Prostate gland (tissue), 2 donors: Measurements from ENCODE around the gene RGL1. TPM values are rescaled to one million over a fixed set of nuclear protein-coding genes. Genes with fewer than 3 reads are reported as not detected.

Experiments used
- DNase-seq: peaks from one replicate; pipeline ENCODE4 v3.0.0-alpha.2; 2019; ENCODE audit warnings: low spot score
- H3K27ac ChIP-seq, 2 donors: fragments of 200-600 bp; sonication (generic); 2 replicates each; pipeline ENCODE4 v1.5.1; 2017 to 2019
- H3K27me3 ChIP-seq: fragments of 200-600 bp; sonication (generic); replicated peaks from 2 replicates; pipeline ENCODE4 v1.5.1; 2019; ENCODE audit not compliant: insufficient read depth
- H3K36me3 ChIP-seq, 2 donors: fragments of 200-600 bp; sonication (generic); 1 replicate in 1 of 2; 2 replicates in 1 of 2; pipeline versions ENCODE4 v1.5.1 to v1.8.1; 2017 to 2019
- H3K4me1 ChIP-seq: fragments of 200-600 bp; sonication (generic); replicated peaks from 2 replicates; pipeline ENCODE4 v1.5.1; 2019
- H3K4me3 ChIP-seq, 2 donors: fragments of 200-600 bp; sonication (generic); 2 replicates each; pipeline ENCODE4 v1.5.1; 2017 to 2019
- H3K9me3 ChIP-seq: fragments of 200-600 bp; sonication (generic); 2 replicates; pipeline ENCODE4 v1.5.1; 2017
- POLR2A ChIP-seq: fragments of 450-650 bp; IDR thresholded peaks from one replicate; pipeline ENCODE4 v1.6.1; 2016; ENCODE audit warnings: antibody characterized with exemption, mild to moderate bottlenecking
- POLR2AphosphoS5 ChIP-seq: sonication (generic); formaldehyde crosslinking; IDR thresholded peaks from one replicate; pipeline ENCODE4 v1.6.1; 2017; ENCODE audit warnings: antibody characterized with exemption
- WGBS: methylation state at CpG from one replicate; pipeline ENCODE4 v1.1.5; 2018; 5-methylcytosine and 5-hydroxymethylcytosine counted together
- intact Hi-C: fragments of 100-400 bp; cut with DNase I; formaldehyde crosslinking; loops from one replicate; pipeline ENCODE4 v1.14.2; 2022
- total RNA-seq, 2 donors: library from RNA; depleted of rRNA; stranded (reverse); fragments of >200 nt; gene quantifications; one replicate each; pipeline ENCODE4 v1.1.0, GENCODE V29; 2016
- TF ChIP-seq, protein P1 (sequence below), 4 experiments: fragments of 200-600 bp in 2 of 4; fragments of 450-650 bp in 2 of 4; sonication (generic) in 2 of 4; IDR thresholded peaks; 1 replicate in 3 of 4; 2 replicates in 1 of 4; pipeline ENCODE4 v1.5.1; 2016 to 2019; ENCODE audit warnings: antibody characterized with exemption in 4 of 4, mild to moderate bottlenecking in 2 of 4, moderate library complexity in 2 of 4

Gene RGL1
- total RNA-seq, 2 donors from 2014 or later = 11.1 to 49.6 TPM

DNA sequence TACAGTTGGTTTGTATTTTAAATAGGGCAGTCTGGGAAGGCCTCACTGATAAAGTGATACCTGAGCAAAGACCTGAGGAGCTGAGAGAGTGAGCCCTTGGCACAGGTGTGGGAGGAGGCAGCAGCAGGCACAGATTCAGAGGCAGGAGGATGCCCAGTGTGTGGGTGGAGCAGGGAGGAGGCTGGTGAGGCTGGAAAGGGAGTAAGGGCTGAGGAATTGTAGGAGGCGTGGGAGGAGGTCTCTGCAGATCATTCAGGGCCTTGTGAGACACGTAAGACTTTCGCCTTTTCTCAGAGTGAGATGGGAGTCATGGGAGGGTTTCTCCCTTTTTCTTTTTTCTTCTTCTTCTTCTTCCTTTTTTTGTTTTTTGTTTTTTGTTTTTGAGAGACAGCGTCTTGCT, 58.0 kb downstream of the RGL1 start:
- TF ChIP-seq, protein P1, sequence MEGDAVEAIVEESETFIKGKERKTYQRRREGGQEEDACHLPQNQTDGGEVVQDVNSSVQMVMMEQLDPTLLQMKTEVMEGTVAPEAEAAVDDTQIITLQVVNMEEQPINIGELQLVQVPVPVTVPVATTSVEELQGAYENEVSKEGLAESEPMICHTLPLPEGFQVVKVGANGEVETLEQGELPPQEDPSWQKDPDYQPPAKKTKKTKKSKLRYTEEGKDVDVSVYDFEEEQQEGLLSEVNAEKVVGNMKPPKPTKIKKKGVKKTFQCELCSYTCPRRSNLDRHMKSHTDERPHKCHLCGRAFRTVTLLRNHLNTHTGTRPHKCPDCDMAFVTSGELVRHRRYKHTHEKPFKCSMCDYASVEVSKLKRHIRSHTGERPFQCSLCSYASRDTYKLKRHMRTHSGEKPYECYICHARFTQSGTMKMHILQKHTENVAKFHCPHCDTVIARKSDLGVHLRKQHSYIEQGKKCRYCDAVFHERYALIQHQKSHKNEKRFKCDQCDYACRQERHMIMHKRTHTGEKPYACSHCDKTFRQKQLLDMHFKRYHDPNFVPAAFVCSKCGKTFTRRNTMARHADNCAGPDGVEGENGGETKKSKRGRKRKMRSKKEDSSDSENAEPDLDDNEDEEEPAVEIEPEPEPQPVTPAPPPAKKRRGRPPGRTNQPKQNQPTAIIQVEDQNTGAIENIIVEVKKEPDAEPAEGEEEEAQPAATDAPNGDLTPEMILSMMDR (IDR thresholded peaks at IDR 0.05) = no peak
- no peak for TF ChIP-seq POLR2AphosphoS5
- TF ChIP-seq POLR2A = no peak
- H3K36me3 ChIP-seq = no peaks in the 10 kb centered on the region
- H3K27me3 ChIP-seq = no peaks in the 10 kb centered on the region
- no peak for DNase-seq
- no peaks in the 10 kb centered on the region for H3K4me1 ChIP-seq
- H3K27ac ChIP-seq = no peak overlapping the region
- intact Hi-C loops = no loop called here
- WGBS = 99% methylated on average over 4 of the region's 4 CpGs
- H3K9me3 ChIP-seq = no peaks in the 10 kb centered on the region
- no peak overlapping the region for H3K4me3 ChIP-seq

DNA sequence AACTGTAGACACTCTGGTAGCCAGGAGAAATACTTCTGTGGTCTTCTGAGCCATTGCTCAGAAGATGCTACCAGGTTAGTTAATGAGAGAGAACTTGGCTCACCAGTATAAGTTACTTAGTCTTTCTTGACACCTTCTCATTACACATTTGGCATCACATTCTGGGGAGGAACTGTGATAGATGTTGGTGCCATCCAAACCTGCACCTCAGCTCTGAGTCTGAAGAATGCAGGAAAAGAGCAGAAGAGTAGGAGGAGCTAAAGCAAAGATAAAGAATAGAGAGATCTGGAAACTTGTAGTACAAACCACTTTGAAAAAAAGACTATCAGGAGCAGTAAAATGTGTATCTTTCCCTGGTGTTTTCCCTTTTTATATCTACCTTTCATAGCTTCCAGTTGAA, 58.9 kb downstream of the RGL1 start:
- Histone ChIP-seq H3K4me1 (no peaks in the 10 kb centered on the region), H3K27ac (no peak overlapping the region), H3K36me3 (no peaks in the 10 kb centered on the region), H3K27me3 (no peaks in the 10 kb centered on the region), H3K9me3 (no peaks in the 10 kb centered on the region), H3K4me3 (no peak overlapping the region)
- intact Hi-C loops = no loop called here
- no peak for DNase-seq
- no peak for TF ChIP-seq POLR2A
- TF ChIP-seq, protein P1 (IDR thresholded peaks at IDR 0.05) = no peak
- TF ChIP-seq POLR2AphosphoS5 = no peak

DNA sequence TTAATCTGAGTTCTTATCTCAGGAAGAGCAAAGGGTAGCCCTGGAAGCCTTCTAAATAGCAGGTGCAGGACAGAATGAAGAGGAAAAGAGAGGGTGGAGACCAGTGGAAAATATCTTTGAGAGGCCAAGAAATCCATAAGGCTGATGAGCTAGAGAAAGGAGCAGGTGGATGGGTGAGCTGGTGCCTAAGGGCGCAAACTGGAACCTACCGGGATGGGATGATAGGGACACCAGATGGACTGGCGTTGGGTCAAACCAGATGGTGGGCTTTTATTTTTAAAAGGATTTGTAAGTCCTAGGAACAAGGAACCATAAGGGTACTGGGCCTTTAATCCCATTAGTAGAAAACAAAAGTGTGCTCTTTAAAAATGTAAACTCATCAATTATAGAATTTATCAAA, 59.7 kb downstream of the RGL1 start:
- WGBS = 92% methylated on average over 3 of the region's 3 CpGs
- no peaks in the 10 kb centered on the region for H3K36me3 ChIP-seq
- TF ChIP-seq POLR2A (no peak), POLR2AphosphoS5 (no peak)
- TF ChIP-seq, protein P1 (IDR thresholded peaks at IDR 0.05) = no peak
- intact Hi-C loops = no loop called here
- no peaks in the 10 kb centered on the region for H3K9me3 ChIP-seq
- no peak overlapping the region for H3K4me3 ChIP-seq
- no peaks in the 10 kb centered on the region for H3K27me3 ChIP-seq
- H3K4me1 ChIP-seq = no peaks in the 10 kb centered on the region
- H3K27ac ChIP-seq = no peak overlapping the region
- DNase-seq = no peak

DNA sequence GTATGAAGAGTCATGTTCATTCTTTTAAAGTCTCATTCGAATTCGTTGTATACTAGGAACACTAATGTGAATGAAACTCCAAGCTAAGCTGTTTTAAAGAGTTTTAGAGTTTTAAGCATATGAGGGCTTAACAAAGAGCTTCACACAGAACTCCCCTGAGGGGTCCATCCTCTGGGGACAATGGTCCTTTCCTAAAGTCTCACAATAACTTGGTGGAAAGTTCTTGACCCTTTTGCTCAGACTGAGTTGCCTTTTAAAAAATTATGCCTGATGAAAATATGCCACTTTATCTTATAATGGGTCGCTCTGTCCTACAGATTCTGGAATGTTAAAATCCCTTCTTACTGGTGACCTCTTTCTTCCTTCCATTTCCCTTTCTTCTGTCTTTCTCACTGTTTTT, 64.3 kb downstream of the RGL1 start:
- 98% methylated on average over 3 of the region's 3 CpGs for WGBS
- no peak for DNase-seq
- TF ChIP-seq, protein P1 (IDR thresholded peaks at IDR 0.05) = no peak
- TF ChIP-seq POLR2AphosphoS5 (no peak), POLR2A (no peak)
- Histone ChIP-seq H3K4me3 (no peak overlapping the region), H3K9me3 (no peaks in the 10 kb centered on the region), H3K4me1 (no peaks in the 10 kb centered on the region), H3K27me3 (no peaks in the 10 kb centered on the region), H3K36me3 (no peaks in the 10 kb centered on the region), H3K27ac (no peak overlapping the region)
- intact Hi-C loops = no loop called here

DNA sequence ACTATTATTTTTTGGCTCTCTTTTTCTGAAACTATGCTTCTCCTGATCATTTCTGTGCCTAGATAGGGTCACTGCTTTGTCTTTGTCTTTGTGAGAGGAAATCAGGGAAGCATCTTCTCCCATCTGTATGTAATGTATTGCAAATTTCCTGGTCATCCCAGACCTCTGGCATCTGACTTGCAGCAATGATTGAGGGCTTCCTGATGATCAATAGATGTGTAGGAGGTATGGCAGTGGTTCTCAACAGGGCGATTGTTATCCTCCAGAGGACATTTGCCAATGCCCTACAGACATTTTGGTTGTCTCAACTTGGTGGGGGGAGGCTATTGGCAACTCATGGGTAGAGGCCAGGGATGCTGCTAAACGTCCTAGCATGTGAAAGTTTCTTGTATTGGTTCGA, 64.7 kb downstream of the RGL1 start:
- Histone ChIP-seq H3K9me3 (no peaks in the 10 kb centered on the region), H3K4me3 (no peak overlapping the region), H3K27ac (no peak overlapping the region), H3K4me1 (no peaks in the 10 kb centered on the region), H3K36me3 (no peaks in the 10 kb centered on the region), H3K27me3 (no peaks in the 10 kb centered on the region)
- DNase-seq = no peak
- TF ChIP-seq, protein P1 (IDR thresholded peaks at IDR 0.05) = no peak
- TF ChIP-seq POLR2A = no peak
- TF ChIP-seq POLR2AphosphoS5 = no peak
- 82% methylated on average over 3 of the region's 3 CpGs for WGBS
- intact Hi-C loops = no loop called here
